MCF 10A (cell line): Measurements from ENCODE around the gene OR2A12. TPM values are rescaled to one million over a fixed set of nuclear protein-coding genes. Genes with fewer than 3 reads are reported as not detected.

Experiments
- BruUV-seq: library from RNA; stranded (reverse); fragments of 400-500 nt; replicated peaks from 2 replicates; lab custom pipeline; 2021; lab: Mats Ljungman, UMichigan
- CTCF ChIA-PET: fragments of 300-600 bp; sonication (Branson Sonifier 250); formaldehyde crosslinking; extraction: SDS; loops from one replicate; lab custom pipeline; 2021; ENCODE audit warnings: antibody characterized with exemption, inconsistent platforms; lab: Yijun Ruan, JAX
- POLR2A ChIA-PET: fragments of 300-600, 350-650 bp; sonication (Branson Sonifier 250); formaldehyde crosslinking; extraction: SDS; loops from one replicate; lab custom pipeline; 2020; ENCODE audit warnings: antibody characterized with exemption, inconsistent platforms; lab: Yijun Ruan, JAX
- DNase-seq: peaks from one replicate; pipeline ENCODE4 v3.0.0-alpha.2; 2018; ENCODE audit not compliant: unreplicated experiment
- H3K27ac Mint-ChIP-seq: one replicate; pipeline ENCODE4 v1.8.0; 2022; ENCODE audit warnings: mild to moderate bottlenecking, low read depth, mixed read lengths; ENCODE audit not compliant: unreplicated experiment
- H3K27me3 Mint-ChIP-seq: one replicate; pipeline ENCODE4 v1.8.0; 2022; ENCODE audit warnings: mixed read lengths; ENCODE audit not compliant: insufficient read depth, unreplicated experiment
- H3K36me3 Mint-ChIP-seq: one replicate; pipeline ENCODE4 v1.8.0; 2022; ENCODE audit warnings: mild to moderate bottlenecking, moderate library complexity, mixed read lengths; ENCODE audit not compliant: insufficient read depth, unreplicated experiment
- H3K4me1 Mint-ChIP-seq: one replicate; pipeline ENCODE4 v1.8.0; 2022; ENCODE audit warnings: mixed read lengths; ENCODE audit not compliant: insufficient read depth, unreplicated experiment
- H3K4me3 Mint-ChIP-seq: one replicate; pipeline ENCODE4 v1.8.0; 2022; ENCODE audit warnings: mild to moderate bottlenecking, moderate library complexity, mixed read lengths; ENCODE audit not compliant: unreplicated experiment
- H3K9me3 Mint-ChIP-seq: one replicate; pipeline ENCODE4 v1.8.0; 2022; ENCODE audit warnings: mixed read lengths; ENCODE audit not compliant: unreplicated experiment
- CTCF ChIP-seq: fragments of 200-600 bp; IDR thresholded peaks from one replicate; pipeline ENCODE4 v1.8.0; 2022; ENCODE audit warnings: antibody characterized with exemption, mild to moderate bottlenecking; ENCODE audit not compliant: unreplicated experiment
- intact Hi-C: fragments of 100-400 bp; cut with micrococcal nuclease; formaldehyde crosslinking; loops from 2 replicates; pipeline ENCODE4 v1.14.1; 2022
- total RNA-seq: library from RNA; stranded (reverse); gene quantifications from 2 replicates; pipeline ENCODE4 v1.2.3, GENCODE V29; 2022

OR2A12 gene
- total RNA-seq, 1 experiment from 2014 or later: not detected

- intact Hi-C loops: no loop called here
- no peaks in the 10 kb centered on the region for H3K36me3 Mint-ChIP-seq
- no peaks in the 10 kb centered on the region for H3K27me3 Mint-ChIP-seq
- no peaks in the 10 kb centered on the region for H3K9me3 Mint-ChIP-seq
- H3K27ac Mint-ChIP-seq: no peak overlapping the region
- TF ChIP-seq CTCF: no peak
- H3K4me3 Mint-ChIP-seq: no peak overlapping the region
- DNase-seq: no peak
- no TSS peak for BruUV-seq
- ChIA-PET CTCF (no interaction called here), POLR2A (no interaction called here)
- no peaks in the 10 kb centered on the region for H3K4me1 Mint-ChIP-seq
These were observed 47.2 kb downstream of the OR2A12 start for GRCh38 chr7:144133307-144133706.

GRCh38 chr7:144134116-144134515 lies 48.0 kb downstream of the OR2A12 start:
- no peak overlapping the region for H3K4me3 Mint-ChIP-seq
- POLR2A ChIA-PET: no interaction called here
- intact Hi-C loops: no loop called here
- DNase-seq: no peak
- no peaks in the 10 kb centered on the region for H3K4me1 Mint-ChIP-seq
- CTCF ChIA-PET: interaction anchor here (0.6 kb wide), 1 partner anchor 715 kb away, joined by 3 read pairs; no protein-coding TSS in a partner anchor
- H3K36me3 Mint-ChIP-seq: no peaks in the 10 kb centered on the region
- no peaks in the 10 kb centered on the region for H3K9me3 Mint-ChIP-seq
- no peak for TF ChIP-seq CTCF
- no peak overlapping the region for H3K27ac Mint-ChIP-seq
- BruUV-seq: no TSS peak
- no peaks in the 10 kb centered on the region for H3K27me3 Mint-ChIP-seq

GRCh38 chr7:144137501-144137900 lies 51.4 kb downstream of the OR2A12 start:
- no TSS peak for BruUV-seq

GRCh38 chr7:144142187-144142586 lies 56.1 kb downstream of the OR2A12 start:
- ChIA-PET CTCF (no interaction called here), POLR2A (no interaction called here)

More at GRCh38 chr7:144137501-144137900, 51.4 kb downstream of the OR2A12 start:
- H3K4me1 Mint-ChIP-seq: no peaks in the 10 kb centered on the region
- no peaks in the 10 kb centered on the region for H3K36me3 Mint-ChIP-seq
- ChIA-PET CTCF (interaction anchor here (3.7 kb wide), 1 partner anchor 10 kb away, joined by 14 read pairs; no protein-coding TSS in a partner anchor), POLR2A (no interaction called here)
- H3K9me3 Mint-ChIP-seq: no peaks in the 10 kb centered on the region
- DNase-seq: peak; percentile 12
- TF ChIP-seq CTCF: no peak
- intact Hi-C loops: no loop called here
- H3K27ac Mint-ChIP-seq: no peak overlapping the region
- no peaks in the 10 kb centered on the region for H3K27me3 Mint-ChIP-seq
- no peak overlapping the region for H3K4me3 Mint-ChIP-seq

More at GRCh38 chr7:144142187-144142586, 56.1 kb downstream of the OR2A12 start:
- Mint-ChIP-seq H3K27ac (no peak overlapping the region), H3K36me3 (peaks cover 2% of the 10 kb centered on the region), H3K4me3 (no peak overlapping the region), H3K27me3 (no peaks in the 10 kb centered on the region), H3K4me1 (no peaks in the 10 kb centered on the region), H3K9me3 (no peaks in the 10 kb centered on the region)
- BruUV-seq: no TSS peak
- intact Hi-C loops: no loop called here
- no peak for DNase-seq
- TF ChIP-seq CTCF: no peak
